ENCODE data around the gene FRYL.
"Not testable (repeated sequence)": the region's sequence is repeated elsewhere in the genome, so short reads cannot be mapped to it uniquely, and the experiment has no call there.

The FRYL gene

GRCh38 chr4:48786549-48786948 is 6.5 kb upstream of the FRYL start:
- in situ Hi-C loops (cut with MboI; ENCODE audit: low sequenced_read_pairs) = no loop called here

GRCh38 chr4:48785302-48785701 is 5.2 kb upstream of the FRYL start:
- in situ Hi-C loops (cut with MboI; ENCODE audit: low sequenced_read_pairs) = no loop called here

GRCh38 chr4:48781968-48782367 is 1.9 kb upstream of the FRYL start:
- in situ Hi-C loops (cut with MboI; ENCODE audit: low sequenced_read_pairs) = no loop called here

- in situ Hi-C loops (cut with MboI; ENCODE audit: low sequenced_read_pairs) = no loop called here
Observed at GRCh38 chr4:48780865-48781214, 761 bp upstream of the FRYL start.

DNA sequence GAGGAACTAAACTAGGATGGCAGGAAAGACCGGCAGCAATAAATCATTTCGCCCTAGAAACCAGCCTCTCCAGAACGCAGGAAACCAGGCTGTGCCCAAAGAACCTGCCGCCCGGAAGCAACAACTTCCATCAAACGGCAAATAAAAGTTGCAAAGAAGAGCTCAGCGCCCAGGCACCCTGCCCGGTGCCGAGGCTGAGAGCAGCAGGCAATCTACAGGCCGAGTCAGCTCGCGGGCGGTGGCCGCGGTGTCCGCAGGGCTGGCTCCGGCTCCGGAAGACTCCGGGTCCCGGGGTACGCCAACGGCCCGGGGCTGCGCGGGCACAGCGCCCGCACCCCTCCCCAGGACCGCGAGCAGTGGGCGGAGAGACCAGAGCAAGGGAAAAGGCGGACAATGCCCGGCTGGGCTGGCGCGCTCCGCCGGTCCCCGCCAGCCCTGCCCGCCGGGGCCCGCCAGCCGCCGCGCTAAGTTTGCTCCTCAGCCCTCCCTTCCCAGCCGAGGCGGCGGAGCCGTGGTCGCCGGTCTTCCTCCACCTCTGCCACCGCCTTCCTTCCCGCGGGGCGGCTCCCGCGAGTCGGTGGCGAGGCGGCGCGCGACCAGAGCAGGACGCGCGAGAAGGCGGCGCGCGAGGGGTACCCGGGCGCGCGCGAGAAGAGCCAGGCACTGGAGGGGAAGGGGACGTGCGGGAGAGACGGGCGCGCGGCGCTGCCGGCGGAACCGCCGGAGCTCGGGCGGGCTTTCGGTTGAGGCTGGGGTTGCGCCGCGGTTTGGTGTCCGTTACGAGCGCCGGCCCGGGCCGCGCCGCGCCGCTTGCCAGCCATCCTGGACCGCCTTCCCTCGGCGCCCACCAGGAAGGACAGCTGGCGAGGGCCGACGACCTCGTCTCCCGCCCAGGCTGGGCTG is 733 bp downstream of the FRYL start:
- in situ Hi-C loops (cut with MboI; ENCODE audit: low sequenced_read_pairs) = no loop called here

DNA sequence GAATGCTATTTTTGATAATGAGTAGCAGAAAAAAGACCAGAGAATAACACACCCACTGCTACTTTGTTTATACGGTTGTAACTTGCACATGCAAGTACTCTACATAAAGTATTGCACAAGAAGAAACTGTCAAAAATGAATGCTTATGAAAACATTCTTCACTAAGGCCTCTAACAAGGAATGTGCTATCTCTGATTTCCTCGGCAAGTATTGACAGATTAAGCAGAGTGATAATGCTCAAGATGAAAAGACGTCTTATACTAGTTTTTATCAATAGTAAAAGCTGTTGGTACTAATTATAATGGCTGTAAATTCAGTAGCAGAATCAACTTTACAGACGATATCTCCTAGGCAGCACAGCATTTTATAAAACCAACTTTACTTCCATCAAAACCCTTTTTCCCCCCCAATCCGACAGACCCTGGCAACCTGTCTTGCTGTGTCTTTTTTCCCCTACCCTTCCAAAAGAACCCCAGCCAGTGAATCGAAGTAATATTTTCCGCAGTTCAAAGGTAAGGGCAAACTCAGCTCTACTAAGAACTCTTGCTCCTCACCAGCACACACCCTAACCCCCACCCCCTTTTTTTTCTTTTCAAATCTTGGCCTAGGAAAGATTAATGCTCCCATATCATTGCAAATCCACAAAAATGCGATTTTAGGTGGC is 1.5 kb downstream of the FRYL start:
- in situ Hi-C loops (cut with MboI; ENCODE audit: low sequenced_read_pairs) = no loop called here

DNA sequence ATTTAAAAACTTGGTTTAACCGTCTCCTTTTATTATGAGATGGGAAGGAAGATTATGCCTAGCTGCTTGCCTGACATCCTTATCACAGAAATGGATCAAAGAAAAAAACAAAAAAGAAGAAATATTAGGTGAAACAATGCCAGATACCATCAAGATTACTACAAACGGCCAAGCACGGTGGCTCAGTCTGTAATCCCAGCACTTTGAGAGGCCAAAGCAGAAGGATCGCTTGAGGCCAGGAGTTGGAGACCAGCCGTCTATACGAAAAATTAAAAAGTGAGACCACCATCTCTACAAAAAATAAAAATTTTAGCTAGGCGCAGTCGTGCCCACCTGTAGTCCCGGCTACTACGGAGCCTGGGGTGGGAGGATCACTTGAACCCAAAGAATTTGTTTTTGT is 2.3 kb downstream of the FRYL start:
- in situ Hi-C loops (cut with MboI; ENCODE audit: low sequenced_read_pairs) = no loop called here

DNA sequence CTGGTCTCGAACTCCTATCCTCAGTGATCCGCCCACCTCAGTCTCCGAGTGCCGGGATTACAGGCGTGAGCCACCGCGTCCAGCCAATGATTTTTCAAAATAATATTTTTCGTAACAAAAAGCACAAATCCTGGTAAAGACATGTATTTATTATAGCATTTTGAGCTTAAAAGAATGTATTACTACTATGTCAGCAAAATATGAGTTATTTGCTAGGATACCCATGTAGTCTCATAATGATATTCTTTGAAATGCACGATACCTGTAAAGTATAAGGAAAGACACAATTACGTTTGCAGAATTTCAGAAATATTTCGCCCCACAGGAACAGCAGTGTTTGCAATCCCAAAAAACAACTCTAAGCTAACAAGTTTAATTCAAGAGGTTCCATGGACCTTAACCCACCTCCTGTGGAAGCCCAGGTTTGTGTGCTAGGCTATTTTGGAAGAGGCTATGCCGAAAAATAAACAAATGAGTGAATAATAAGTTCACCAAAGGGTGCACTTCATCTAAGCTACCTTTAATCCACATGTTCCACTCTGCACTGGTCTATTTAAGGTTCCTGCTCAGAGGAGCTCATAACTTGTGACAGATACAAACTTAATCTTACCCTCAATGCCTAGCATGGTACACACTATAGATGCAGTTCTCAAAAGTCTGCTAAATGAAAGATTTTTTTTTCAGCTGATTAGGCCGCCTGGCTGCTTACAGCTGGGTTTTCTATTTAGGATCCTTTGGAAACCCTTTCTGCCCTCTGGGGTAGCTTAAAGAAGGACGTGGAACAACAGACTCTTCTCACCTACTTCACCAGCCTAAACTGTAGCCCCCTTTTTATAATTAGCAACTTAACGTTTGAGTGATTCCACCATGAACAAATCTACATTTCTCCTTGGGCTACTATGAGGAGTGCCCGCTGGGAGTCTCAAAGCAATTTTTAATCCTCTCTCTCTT is 5.0 kb downstream of the FRYL start:
- in situ Hi-C loops (cut with MboI; ENCODE audit: low sequenced_read_pairs) = no loop called here

DNA sequence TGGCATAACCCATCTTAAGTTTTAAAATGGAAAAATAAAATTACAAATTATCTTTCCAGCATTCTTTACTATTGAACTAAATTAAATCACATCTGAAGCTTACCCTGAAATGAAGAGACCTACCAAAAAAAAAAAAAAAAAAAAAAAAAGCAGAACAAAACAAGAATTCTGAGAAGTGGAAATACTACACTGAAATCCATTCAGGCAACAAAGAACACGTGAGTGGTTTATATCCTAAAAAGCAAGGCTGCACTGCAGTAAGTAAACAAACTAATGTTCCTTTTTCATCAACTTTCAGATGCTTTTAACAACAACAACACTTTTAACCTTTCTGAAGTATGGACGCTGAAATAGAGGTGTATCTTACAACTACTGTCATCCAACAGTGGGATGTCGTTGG is 7.5 kb downstream of the FRYL start:
- in situ Hi-C loops (cut with MboI; ENCODE audit: low sequenced_read_pairs) = no loop called here

DNA sequence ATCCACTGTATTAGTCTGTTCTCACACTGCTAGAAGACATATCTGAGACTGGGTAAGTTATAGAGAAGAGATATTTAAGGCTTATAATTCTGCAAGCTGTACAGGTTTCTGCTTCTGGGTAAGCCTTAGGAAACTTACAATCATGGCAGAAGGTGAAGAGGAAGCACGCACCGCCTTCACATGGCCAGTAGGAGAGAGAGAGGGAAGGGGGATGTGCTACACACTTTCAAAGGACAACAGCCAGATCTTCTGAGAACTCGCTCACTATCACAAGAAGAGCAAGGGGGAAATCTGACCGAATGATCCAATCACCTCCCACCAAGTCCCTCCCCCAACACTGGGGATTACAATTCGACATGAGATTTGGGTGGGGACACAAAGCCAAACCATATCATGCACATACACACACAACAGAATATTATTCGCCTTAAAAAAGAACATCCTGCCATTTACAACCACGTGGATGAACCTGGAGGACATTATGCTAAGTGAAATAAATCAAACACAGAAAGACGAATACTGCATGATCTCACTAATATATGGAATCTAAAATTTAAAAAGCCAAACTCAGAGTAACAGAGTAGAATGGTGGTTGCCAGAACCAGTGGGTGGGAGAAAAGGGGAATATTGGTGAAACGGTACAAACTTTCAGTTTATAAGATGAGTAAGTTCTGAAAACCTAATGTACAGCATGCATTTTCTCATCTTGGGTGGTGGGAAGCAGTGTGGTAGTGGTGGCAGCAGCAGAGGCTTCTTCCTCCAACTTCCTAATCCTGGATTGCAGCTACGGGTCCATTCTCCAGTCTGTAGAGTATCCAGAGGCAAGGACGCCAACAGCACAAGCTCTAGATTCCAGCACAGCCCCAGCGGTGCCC is 12.8 kb downstream of the FRYL start:
- in situ Hi-C loops (cut with MboI; ENCODE audit: low sequenced_read_pairs) = no loop called here

- in situ Hi-C loops (cut with MboI; ENCODE audit: low sequenced_read_pairs) = no loop called here
Observed at GRCh38 chr4:48766131-48766792, 13.8 kb downstream of the FRYL start.

GRCh38 chr4:48762408-48762807 is 17.7 kb downstream of the FRYL start:
- in situ Hi-C loops (cut with MboI; ENCODE audit: low sequenced_read_pairs) = no loop called here

- in situ Hi-C loops (cut with MboI; ENCODE audit: low sequenced_read_pairs) = no loop called here
Observed at GRCh38 chr4:48761286-48761685, 18.8 kb downstream of the FRYL start.

DNA sequence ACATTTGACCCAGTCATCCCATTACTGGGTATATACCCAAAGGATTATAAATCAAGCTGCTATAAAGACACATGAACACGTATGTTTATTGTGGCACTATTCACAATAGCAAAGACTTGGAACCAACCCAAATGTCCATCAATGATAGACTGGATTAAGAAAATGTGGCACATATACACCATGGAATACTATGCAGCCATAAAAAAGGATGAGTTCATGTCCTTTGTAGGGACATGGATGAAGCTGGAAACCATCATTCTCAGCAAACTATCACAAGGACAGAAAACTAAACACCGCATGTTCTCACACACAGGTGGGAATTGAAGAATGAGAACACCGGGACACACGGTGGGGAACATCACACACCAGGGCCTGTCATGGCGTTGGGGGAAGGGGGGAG is 21.4 kb downstream of the FRYL start:
- in situ Hi-C loops (cut with MboI; ENCODE audit: low sequenced_read_pairs) = not testable (repeated sequence)

DNA sequence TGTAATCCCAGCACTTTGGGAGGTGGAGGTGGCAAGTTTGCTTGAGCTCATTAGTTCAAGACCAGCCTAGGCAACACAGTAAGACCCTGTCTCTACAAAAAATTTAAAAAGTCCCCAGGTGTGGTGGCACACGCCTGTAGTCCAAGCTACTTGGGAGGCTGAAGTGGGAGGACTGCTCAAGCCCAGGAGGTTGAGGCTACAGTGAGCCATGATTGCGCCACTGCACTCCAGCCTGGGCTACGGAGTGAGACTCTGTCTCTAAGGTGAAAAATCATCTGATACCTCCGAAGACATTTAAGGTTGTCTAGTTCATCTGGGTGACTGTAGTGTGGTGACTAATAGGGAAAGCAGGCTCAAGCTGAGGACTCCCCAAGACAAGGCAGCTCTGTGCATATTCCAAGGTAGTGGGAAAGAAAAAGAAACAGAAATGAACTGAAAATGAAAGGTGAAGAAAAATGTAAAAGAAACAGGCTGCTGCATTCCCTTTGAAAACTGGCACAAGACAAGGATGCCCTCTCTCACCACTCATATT is 23.3 kb downstream of the FRYL start:
- in situ Hi-C loops (cut with MboI; ENCODE audit: low sequenced_read_pairs) = no loop called here

DNA sequence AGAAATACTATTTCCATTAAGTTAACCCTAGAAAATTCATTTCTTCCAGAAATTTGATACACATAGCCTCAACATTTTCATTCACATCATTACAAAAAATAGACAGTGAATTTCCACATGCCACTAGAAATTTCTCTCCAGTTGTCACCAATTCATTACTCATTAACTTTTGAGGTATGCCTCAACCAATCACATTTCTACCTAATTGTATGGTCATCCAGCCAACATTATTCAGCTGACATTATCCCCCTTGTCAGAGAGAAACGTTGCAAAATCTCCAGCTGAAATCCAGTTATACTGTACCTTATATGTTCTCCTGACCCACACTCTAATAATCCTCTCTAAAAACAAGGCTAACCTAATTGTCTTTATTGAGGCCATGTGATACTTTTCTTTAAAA is 24.8 kb downstream of the FRYL start:
- in situ Hi-C loops (cut with MboI; ENCODE audit: low sequenced_read_pairs) = no loop called here

DNA sequence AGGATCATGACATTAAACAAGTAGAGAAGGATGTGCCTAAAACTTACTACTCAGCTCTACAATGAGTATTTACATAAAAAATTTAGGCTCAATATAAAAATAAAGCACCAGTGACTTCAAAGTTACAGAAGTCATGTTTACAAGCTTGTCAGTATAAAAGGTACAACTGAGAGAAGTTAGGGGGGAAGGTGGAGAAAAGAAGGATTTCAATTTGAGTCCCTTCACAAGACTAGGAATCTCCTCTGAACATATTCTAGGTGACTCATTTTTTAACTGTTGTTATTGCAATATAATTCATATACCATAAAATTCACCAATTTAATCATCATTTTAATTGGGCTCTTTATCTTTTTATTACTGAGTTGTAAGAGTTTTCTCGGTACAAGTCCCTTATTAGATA is 26.9 kb downstream of the FRYL start:
- in situ Hi-C loops (cut with MboI; ENCODE audit: low sequenced_read_pairs) = no loop called here

DNA sequence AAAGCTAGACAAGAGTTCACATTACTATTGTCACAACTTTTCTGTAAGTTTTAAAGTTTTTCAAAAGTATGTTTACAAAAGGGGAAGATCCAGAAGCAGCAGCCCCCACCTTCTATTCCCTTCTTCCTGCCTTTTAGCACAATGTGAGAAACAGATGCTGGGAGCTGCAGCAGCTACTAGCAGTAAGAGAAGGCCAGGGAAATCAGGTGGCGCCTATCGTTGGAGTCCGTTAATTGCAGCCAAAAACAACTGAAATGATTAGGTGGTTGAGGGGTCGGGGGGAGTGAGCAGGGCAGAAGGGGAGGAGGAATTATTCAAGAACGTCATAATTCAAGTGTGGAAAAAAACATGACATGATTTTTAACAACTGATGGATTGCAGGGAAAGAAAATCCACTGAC is 27.4 kb downstream of the FRYL start:
- in situ Hi-C loops (cut with MboI; ENCODE audit: low sequenced_read_pairs) = no loop called here

DNA sequence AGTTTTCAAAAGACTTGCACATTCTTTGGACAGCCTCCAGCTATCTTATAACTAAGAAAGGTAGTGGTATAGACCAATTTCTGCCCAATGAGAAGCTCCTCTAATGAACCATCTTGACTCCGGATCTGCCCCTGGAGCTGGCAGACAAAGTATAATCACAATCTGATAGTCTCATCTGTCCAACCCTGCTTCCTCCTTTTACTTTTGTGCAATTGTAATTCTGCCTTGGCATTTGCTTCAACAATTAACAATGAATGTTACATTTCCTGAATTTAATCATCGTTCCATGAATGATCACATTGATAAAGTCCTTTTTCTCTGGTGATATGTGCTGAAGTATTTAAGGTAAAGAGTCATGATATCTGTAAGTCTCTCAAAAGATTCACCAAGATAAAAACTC is 27.8 kb downstream of the FRYL start:
- in situ Hi-C loops (cut with MboI; ENCODE audit: low sequenced_read_pairs) = no loop called here

Data from HL-60/S4 (cell line).